Endothelial cell of umbilical vein (primary cell): ENCODE data around the gene SNTA1. TPM values are rescaled to one million over a fixed set of nuclear protein-coding genes. Genes with fewer than 3 reads are reported as not detected.

Experiments used
- BruUV-seq: library from RNA; stranded (reverse); fragments of 400-500 nt; replicated peaks from 2 replicates; lab custom pipeline; 2021; lab: Mats Ljungman, UMichigan
- CTCF ChIA-PET: fragments of 300-600, 350-600 bp; sonication (Branson Sonifier 250); formaldehyde crosslinking; loops from one replicate; lab custom pipeline; 2021; ENCODE audit warnings: antibody characterized with exemption, inconsistent platforms; lab: Charles Lee
- POLR2A ChIA-PET: fragments of 300-600, 350-600 bp; sonication (Branson Sonifier 250); formaldehyde crosslinking; loops from one replicate; lab custom pipeline; 2021; ENCODE audit warnings: antibody characterized with exemption, inconsistent platforms; lab: Charles Lee
- DNase-seq: peaks from one replicate; pipeline ENCODE4 v3.0.0-alpha.2; 2011; ENCODE audit warnings: low read depth, low spot score
- FAIRE-seq: peaks from 2 replicates; lab custom pipeline; 2011; peaks lifted over from hg19 to GRCh38; lab: Jason Lieb, UNC
- H2AFZ ChIP-seq: 2 replicates; pipeline ENCODE4 v1.6.0; 2012; ENCODE audit warnings: low read depth, low read length, control low read depth, inconsistent platforms
- H3K27ac ChIP-seq: 2 replicates; pipeline ENCODE4 v1.5.1; 2011; ENCODE audit warnings: low read depth, mild to moderate bottlenecking, control low read depth, low read length, moderate library complexity; ENCODE audit not compliant: insufficient read depth
- H3K27me3 ChIP-seq, 2 experiments: 2 replicates each; pipeline versions ENCODE4 v1.6.0 to v1.6.1; 2011; ENCODE audit warnings: low read length in 2 of 2, mixed read lengths in 1 of 2; ENCODE audit not compliant: control insufficient read depth in 2 of 2, insufficient read depth in 2 of 2
- H3K36me3 ChIP-seq, 2 experiments: 2 replicates in 1 of 2; 3 replicates in 1 of 2; pipeline ENCODE4 v1.5.1; 2011; ENCODE audit warnings: low read length in 2 of 2, mild to moderate bottlenecking in 1 of 2, moderate library complexity in 1 of 2; ENCODE audit not compliant: control insufficient read depth in 2 of 2, insufficient read depth in 2 of 2; ENCODE audit errors: extremely low read depth in 1 of 2
- H3K4me1 ChIP-seq: 3 replicates; pipeline ENCODE4 v1.5.1; 2011; ENCODE audit warnings: mild to moderate bottlenecking, low read length; ENCODE audit not compliant: control insufficient read depth, insufficient read depth; ENCODE audit errors: extremely low read depth
- H3K4me2 ChIP-seq: 2 replicates; pipeline ENCODE4 v1.6.1; 2011; ENCODE audit warnings: low read length, control low read depth, mixed read lengths; ENCODE audit not compliant: insufficient read depth
- H3K4me3 ChIP-seq, 3 experiments: fragments of 200-600 bp in 1 of 3; sonication (generic), shearing (Covaris generic) in 1 of 3; replicated peaks in 1 of 3; 2 replicates each; pipeline ENCODE4 v1.5.1; 2011 to 2016; ENCODE audit warnings: control low read depth in 3 of 3, low read length in 3 of 3, mild to moderate bottlenecking in 2 of 3, inconsistent platforms in 1 of 3, low read depth in 1 of 3, moderate library complexity in 1 of 3; ENCODE audit not compliant: insufficient read depth in 1 of 3
- H3K79me2 ChIP-seq: 2 replicates; pipeline ENCODE4 v1.6.0; 2012; ENCODE audit warnings: low read length, inconsistent platforms; ENCODE audit not compliant: control insufficient read depth, insufficient read depth
- H3K9ac ChIP-seq: replicated peaks from 2 replicates; pipeline ENCODE3; 2011; ENCODE audit warnings: low read length, control low read depth; ENCODE audit not compliant: insufficient read depth; ENCODE audit errors: extremely low read depth
- H3K9me1 ChIP-seq: replicated peaks from 3 replicates; pipeline ENCODE4 v1.6.0; 2011; ENCODE audit warnings: mild to moderate bottlenecking, low read length; ENCODE audit not compliant: control insufficient read depth, insufficient read depth; ENCODE audit errors: extremely low read depth
- H3K9me3 ChIP-seq: replicated peaks from 2 replicates; pipeline ENCODE4 v1.5.1; 2012; ENCODE audit warnings: low read length, inconsistent platforms; ENCODE audit not compliant: control insufficient read depth, insufficient read depth
- H4K20me1 ChIP-seq: replicated peaks from 2 replicates; pipeline ENCODE3; 2011; ENCODE audit warnings: mild to moderate bottlenecking, low read length; ENCODE audit not compliant: control insufficient read depth, insufficient read depth; ENCODE audit errors: extremely low read depth
- FOS ChIP-seq: IDR thresholded peaks from 2 replicates; pipeline ENCODE4 v1.6.1; 2011; ENCODE audit warnings: mild to moderate bottlenecking, low read length, moderate library complexity, borderline replicate concordance; ENCODE audit not compliant: insufficient read depth
- JUN ChIP-seq: IDR thresholded peaks from 2 replicates; pipeline ENCODE4 v1.6.1; 2011; ENCODE audit warnings: borderline replicate concordance, low read depth; ENCODE audit not compliant: insufficient read length, insufficient read depth
- POLR2AphosphoS5 ChIP-seq: IDR thresholded peaks from 2 replicates; pipeline ENCODE4 v1.6.1; 2012; ENCODE audit warnings: low read depth, mild to moderate bottlenecking, control low read depth, low read length, moderate library complexity; ENCODE audit not compliant: insufficient read depth
- dilution Hi-C: fragments of 300-500 bp; cut with MboI; formaldehyde crosslinking; loops from one replicate; pipeline ENCODE4 v1.15.0; 2019; ENCODE audit warnings: low sequenced_read_pairs; ENCODE audit not compliant: extremely low pct_ligation_motif_present
- intact Hi-C: fragments of 100-400 bp; cut with micrococcal nuclease; formaldehyde crosslinking; loops from one replicate; pipeline ENCODE4 v1.10.0; 2022
- polyA plus RNA-seq, 4 experiments: library from polyadenylated mRNA; depleted of rRNA in 3 of 4; stranded (reverse) in 3 of 4; unstranded in 1 of 4; fragments of >200 nt; gene quantifications; 2 replicates each; pipeline versions ENCODE4 v1.2.1 to v1.2.3, GENCODE V29; 2011 to 2012; ENCODE audit warnings: missing spikeins in 1 of 4
- total RNA-seq: library from RNA; stranded (reverse); gene quantifications from 2 replicates; pipeline ENCODE4 v1.2.3, GENCODE V29; 2021
- TF ChIP-seq, protein P1 (sequence below): IDR thresholded peaks from 2 replicates; pipeline ENCODE4 v1.6.1; 2011; ENCODE audit not compliant: insufficient read depth, insufficient read length
- TF ChIP-seq, protein P2 (sequence below), 2 donors: IDR thresholded peaks; 1 replicate in 1 of 2; 2 replicates in 1 of 2; pipeline ENCODE4 v1.5.1; 2011; ENCODE audit warnings: low read length in 2 of 2, mild to moderate bottlenecking in 2 of 2, moderate library complexity in 2 of 2, control low read depth in 1 of 2, inconsistent platforms in 1 of 2, low read depth in 1 of 2; ENCODE audit not compliant: insufficient read depth in 1 of 2; ENCODE audit errors: extremely low read depth in 1 of 2

The SNTA1 gene
- total and polyA plus RNA-seq, 2 donors (not counting 3 experiments of a cell fraction or from before 2014, with no cell fraction given) = 5.2 to 6.0 TPM

DNA sequence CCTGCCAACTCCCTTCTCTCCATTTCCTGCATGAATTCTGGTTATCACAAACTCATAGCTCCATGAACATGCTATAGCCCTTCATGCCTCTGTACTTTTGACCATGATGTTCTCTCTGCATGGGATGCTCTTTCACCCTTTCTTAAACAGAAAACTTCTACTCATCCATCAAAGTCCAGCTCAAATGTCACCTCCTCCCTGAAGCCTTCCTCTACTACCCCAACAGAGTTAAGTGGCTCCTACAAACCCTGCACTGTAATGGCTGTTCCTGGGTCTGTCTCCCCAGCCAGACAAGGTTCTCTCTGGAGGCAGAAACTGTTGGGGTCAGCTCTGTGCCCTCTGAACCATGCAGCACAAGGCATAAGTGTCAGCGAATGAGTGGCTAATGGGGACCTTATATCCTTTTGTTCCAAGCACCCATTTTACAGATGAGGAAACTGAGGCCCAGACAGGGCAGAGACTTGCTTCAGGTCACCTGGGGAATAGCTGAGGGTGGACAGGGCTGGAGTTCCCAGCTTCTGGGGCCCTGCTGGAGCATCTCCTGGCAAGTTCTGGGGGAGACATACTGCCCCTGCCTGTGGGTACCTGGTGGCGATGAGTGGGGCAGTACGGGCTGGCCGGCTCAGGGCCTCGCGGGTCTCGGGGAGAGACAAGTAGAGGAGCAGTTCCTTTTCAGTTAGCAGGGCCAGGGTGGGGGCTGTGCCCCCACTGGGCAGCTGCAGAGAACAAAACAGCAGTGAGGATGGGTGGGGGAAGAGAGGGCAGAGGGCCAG is 31.7 kb downstream of the SNTA1 start:
- Histone ChIP-seq H3K4me3 (no peak overlapping the region), H3K9ac (no peak overlapping the region), H3K9me3 (no peaks in the 10 kb centered on the region), H3K36me3 (peaks cover 0 to 4% of the 10 kb centered on the region in 2 experiments), H2AFZ (no peak overlapping the region), H3K9me1 (no peaks in the 10 kb centered on the region), H3K4me2 (no peak overlapping the region), H3K79me2 (no peaks in the 10 kb centered on the region), H3K27me3 (no peaks in the 10 kb centered on the region), H3K27ac (no peak overlapping the region), H3K4me1 (no peaks in the 10 kb centered on the region), H4K20me1 (no peaks in the 10 kb centered on the region)
- no peak for FAIRE-seq
- POLR2A ChIA-PET = no interaction called here
- dilution Hi-C loops (no loop called here), intact Hi-C loops (no loop called here)
- DNase-seq = no peak
- no peak for TF ChIP-seq POLR2AphosphoS5
- TF ChIP-seq FOS = no peak
- TF ChIP-seq JUN = no peak
- TF ChIP-seq, protein P1, sequence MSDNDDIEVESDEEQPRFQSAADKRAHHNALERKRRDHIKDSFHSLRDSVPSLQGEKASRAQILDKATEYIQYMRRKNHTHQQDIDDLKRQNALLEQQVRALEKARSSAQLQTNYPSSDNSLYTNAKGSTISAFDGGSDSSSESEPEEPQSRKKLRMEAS = no peak
- TF ChIP-seq, protein P2, sequence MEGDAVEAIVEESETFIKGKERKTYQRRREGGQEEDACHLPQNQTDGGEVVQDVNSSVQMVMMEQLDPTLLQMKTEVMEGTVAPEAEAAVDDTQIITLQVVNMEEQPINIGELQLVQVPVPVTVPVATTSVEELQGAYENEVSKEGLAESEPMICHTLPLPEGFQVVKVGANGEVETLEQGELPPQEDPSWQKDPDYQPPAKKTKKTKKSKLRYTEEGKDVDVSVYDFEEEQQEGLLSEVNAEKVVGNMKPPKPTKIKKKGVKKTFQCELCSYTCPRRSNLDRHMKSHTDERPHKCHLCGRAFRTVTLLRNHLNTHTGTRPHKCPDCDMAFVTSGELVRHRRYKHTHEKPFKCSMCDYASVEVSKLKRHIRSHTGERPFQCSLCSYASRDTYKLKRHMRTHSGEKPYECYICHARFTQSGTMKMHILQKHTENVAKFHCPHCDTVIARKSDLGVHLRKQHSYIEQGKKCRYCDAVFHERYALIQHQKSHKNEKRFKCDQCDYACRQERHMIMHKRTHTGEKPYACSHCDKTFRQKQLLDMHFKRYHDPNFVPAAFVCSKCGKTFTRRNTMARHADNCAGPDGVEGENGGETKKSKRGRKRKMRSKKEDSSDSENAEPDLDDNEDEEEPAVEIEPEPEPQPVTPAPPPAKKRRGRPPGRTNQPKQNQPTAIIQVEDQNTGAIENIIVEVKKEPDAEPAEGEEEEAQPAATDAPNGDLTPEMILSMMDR (IDR thresholded peaks at IDR 0.05; ENCODE audit: extremely low read depth in 1 of 2, insufficient read depth in 1 of 2, low read depth in 1 of 2, low read length in 2 of 2) = no peak
- CTCF ChIA-PET = interaction anchor here (0.8 to 1.2 kb wide), 2 partner anchors 10 to 11 kb away, joined by 3 read pairs; partner anchors contain the start of gene CDK5RAP1
- BruUV-seq = no TSS peak
